Forelimb muscle (tissue), 1 donor: Measurements from ENCODE around the gene DERA. TPM values are rescaled to one million over a fixed set of nuclear protein-coding genes. Genes with fewer than 3 reads are reported as not detected.
"Not testable (repeated sequence)": the region's sequence is repeated elsewhere in the genome, so short reads cannot be mapped to it uniquely, and the experiment has no call there.

Experiments used
- DNase-seq: peaks from one replicate; pipeline ENCODE4 v3.0.0-alpha.2; 2013; ENCODE audit warnings: low read depth
- polyA plus RNA-seq: library from polyadenylated mRNA; unstranded; fragments of 120-200 nt; gene quantifications from one replicate; pipeline ENCODE4 v1.2.1, GENCODE V29; 2013; ENCODE audit not compliant: insufficient read length

DERA gene
- polyA plus RNA-seq, result 28.0 TPM

- no peak for DNase-seq
Observed at GRCh38 chr12:15910864-15911721, at the start of gene DERA. DERA (plus strand) TSS chr12:15911332; CDS start chr12:15911384, 52 bp downstream.

DNA sequence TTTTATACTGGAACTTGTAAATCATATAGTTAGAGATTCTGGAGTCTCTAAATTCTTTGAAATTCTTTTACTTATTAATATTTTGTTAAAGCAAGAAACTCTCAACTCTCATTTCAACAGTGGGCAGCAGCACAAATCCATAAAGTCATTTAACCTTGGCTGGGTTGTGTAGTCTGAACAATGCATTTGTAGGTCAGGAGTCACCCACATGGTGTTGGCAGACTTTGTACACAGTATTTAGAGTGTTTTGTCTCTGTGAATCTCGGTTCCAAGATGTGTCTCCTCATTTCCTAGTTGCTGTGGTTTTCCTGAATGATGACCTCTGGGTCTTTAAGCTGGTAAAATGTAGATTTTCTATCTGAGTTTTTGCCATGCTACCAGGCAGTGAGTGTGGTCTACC, 49.7 kb upstream of the DERA start:
- DNase-seq, result no peak

GRCh38 chr12:15862840-15863239, 48.3 kb upstream of the DERA start:
- DNase-seq, result no peak

- DNase-seq, result no peak
Observed at GRCh38 chr12:15863372-15863771, 47.8 kb upstream of the DERA start.

- DNase-seq, result no peak
Observed at GRCh38 chr12:15863984-15864383, 47.1 kb upstream of the DERA start.

GRCh38 chr12:15868186-15868585, 42.9 kb upstream of the DERA start:
- no peak for DNase-seq

DNA sequence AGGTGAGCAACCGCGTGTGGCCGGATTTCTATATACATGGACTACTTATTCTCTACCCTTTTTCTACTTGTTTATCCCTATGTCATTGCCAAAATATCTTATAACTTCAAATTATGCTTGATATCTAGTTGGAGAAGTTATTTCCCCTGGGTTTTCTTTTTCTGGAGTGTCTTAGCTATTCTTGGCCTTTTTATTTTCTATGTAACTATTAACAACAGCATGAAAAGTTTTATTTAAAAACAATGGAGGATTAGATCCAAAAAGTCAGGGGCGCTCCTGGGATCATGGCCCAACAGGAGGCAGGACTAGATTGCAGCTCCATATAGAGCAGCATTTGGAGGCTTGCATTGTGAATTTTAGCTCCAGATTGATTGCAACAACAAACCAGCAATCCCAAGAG, 37.6 kb upstream of the DERA start:
- DNase-seq, result no peak

GRCh38 chr12:15874556-15875145, 36.5 kb upstream of the DERA start:
- not testable (repeated sequence) for DNase-seq

GRCh38 chr12:15875863-15876262, 35.3 kb upstream of the DERA start:
- no peak for DNase-seq

GRCh38 chr12:15879413-15879812, 31.7 kb upstream of the DERA start:
- DNase-seq, result no peak

GRCh38 chr12:15880721-15881120, 30.4 kb upstream of the DERA start:
- DNase-seq, result no peak

- DNase-seq, result peak; percentile 90
Observed at GRCh38 chr12:15882118-15882971, 28.8 kb upstream of the DERA start, which contains the start of gene STRAP. STRAP (plus strand) TSS chr12:15882387; CDS start chr12:15882708, 321 bp downstream.

- no peak for DNase-seq
Observed at GRCh38 chr12:15883536-15883935, 27.6 kb upstream of the DERA start.

DNA sequence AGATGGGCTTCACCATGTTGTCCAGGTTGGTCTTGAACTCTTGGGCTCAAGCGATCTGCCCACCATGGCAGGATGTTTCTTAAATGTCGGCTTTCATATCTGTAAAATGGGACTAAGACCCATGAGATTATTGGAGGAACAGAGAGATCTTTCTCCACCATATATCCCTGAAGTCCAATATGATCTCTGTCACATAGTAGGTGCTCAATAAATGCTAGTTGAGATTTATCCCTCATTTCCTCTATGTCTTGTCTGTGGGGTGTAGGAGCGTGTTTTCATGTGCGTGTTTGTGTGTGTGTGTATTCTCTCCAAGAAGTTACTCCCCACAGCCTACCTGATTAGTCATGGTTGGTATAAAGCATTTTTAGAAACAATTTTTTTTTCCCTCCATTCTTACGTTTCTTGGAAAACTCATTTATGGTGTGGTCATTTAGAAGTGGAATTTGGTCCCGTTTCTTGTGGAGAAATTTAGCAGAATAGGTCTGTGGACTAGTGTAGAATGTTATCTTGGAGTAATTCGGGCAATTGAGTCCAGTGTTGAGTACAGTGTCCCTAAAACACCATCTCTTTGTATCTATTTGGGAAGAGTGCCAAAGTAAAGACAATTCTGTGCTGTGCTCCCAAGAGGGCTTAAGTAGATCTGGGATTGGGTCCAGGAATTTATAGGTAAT, 24.6 kb upstream of the DERA start:
- DNase-seq, result no peak

DNA sequence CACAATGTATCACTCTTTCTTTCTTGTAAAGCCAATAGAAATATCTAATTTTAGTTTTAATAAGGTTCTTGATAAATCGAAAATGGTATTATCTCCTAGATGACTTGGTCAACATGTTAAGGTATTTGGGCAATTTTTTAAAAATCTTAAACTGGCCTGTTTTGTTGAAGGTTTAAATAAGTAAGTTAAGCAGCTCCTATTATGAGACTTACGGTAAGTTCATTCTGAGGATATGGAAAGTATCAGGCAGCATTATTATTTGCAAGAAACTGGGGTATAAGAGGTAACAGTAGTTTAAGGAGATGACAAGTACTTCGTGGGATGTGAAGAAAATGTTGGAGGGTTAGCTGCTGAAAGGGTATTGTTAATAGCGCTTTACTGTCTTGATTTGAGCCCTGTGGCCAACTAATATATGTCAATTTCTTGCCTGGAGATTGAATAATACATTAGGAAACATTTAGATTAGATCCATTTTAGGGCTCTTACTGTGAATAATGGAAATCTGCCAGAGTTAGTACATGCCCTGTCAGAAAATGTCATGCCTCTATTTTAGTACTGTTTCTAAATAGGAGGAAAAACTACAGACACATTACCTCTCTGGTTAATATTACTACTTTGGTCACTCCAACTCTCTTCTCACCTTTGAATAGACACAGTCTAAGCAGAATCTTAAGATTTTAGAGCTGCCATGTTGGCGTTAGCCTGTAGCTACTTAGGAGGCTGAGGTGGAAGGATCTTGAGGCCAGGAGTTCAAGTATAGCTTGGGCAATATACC, 23.9 kb upstream of the DERA start:
- DNase-seq, result no peak

DNA sequence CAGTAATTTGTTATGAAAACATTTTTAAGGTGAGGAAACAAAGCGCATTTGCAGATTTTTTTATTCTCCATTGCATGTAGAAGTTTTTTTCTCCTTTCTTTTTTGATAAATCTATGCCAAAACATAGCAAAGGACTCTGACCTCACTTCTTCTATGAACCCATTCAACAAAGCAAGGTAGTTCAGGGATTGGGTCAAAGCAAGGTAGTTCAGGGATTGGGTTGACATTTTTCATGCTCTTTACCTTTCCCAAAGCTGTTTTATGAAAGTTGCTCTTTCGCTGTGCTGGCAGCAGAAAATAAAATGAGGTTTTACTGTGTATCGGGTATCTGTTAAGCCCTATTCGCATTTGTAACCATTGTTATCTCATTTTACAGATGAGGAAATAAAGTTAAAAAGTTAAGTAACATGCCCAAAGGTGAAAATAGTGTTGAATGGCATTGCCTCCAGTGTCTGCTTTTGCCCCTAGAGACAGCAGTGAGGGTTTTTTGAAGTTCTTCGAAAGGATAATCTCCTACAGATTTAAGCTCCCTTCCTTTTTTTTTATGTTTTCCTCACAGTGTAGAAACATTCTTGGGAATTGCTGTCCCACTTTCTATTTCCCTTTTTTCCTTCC, 18.4 kb upstream of the DERA start:
- no peak for DNase-seq

- no peak for DNase-seq
Observed at GRCh38 chr12:15893260-15893659, 17.9 kb upstream of the DERA start.

DNA sequence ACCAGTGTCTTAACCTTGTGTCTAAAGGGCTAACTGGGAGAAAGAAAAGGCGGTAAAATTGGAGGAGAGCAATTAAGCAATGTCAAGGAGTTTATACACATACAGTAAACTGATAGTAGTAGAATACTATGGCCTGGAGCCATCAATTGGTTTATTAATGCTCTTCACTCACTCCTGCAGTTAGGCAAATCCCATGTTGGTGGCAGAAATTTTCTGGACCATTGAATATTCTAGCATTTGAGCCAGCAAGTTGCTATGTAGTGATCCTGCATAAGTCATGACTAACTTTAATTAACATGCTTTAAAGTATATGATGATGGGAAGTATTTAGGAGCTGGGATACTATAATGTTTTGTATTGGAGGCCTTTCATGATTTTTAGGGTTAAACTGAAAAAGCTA, 14.3 kb upstream of the DERA start:
- no peak for DNase-seq

- no peak for DNase-seq
Observed at GRCh38 chr12:15897433-15897832, 13.7 kb upstream of the DERA start.

DNA sequence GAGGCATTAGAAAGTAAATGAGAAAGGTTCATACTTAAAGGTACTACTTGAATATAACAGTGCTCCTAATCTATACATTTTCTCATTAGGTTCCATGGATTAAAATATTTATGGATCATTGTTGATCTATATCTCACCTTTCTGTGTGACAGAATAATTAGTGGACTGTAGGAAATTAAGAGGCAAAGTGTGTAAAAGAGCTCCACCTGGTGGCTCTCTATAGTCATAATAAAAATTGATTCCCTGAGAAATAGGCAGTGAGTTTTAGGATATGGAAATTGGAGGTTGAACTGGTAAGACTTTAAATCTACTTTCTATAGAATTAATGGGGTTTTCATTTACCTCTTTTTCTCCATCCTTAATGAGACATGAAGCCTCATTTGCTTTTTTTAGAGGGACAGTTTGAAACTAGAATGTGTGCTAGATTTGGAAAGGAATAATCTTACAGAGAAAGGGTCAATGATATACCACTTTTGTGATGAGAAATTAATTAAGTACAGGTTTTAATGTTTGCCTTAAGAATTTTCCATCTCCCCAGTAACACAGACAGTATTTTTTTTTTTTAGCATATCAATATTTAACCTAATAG, 11.8 kb upstream of the DERA start:
- no peak for DNase-seq
